Keratinocyte (primary cell): ENCODE measurements around the gene TEAD4.

Experiments
- EZH2 ChIP-seq: IDR thresholded peaks from one replicate; pipeline ENCODE4 v1.6.1; 2012; ENCODE audit warnings: inconsistent platforms, mild to moderate bottlenecking, low read length, moderate library complexity
- TF ChIP-seq, protein P1 (sequence below), 3 experiments: IDR thresholded peaks in 1 of 3; conservative IDR thresholded peaks in 1 of 3; optimal IDR thresholded peaks in 1 of 3; 2 replicates in 2 of 3; 3 replicates in 1 of 3; pipeline versions ENCODE3 to v1.5.1; 2011; ENCODE audit warnings: low read length in 3 of 3, mild to moderate bottlenecking in 3 of 3, moderate library complexity in 2 of 3, control low read depth in 1 of 3, inconsistent platforms in 1 of 3; ENCODE audit not compliant: insufficient read depth in 2 of 3; ENCODE audit errors: extremely low read depth in 1 of 3

DNA sequence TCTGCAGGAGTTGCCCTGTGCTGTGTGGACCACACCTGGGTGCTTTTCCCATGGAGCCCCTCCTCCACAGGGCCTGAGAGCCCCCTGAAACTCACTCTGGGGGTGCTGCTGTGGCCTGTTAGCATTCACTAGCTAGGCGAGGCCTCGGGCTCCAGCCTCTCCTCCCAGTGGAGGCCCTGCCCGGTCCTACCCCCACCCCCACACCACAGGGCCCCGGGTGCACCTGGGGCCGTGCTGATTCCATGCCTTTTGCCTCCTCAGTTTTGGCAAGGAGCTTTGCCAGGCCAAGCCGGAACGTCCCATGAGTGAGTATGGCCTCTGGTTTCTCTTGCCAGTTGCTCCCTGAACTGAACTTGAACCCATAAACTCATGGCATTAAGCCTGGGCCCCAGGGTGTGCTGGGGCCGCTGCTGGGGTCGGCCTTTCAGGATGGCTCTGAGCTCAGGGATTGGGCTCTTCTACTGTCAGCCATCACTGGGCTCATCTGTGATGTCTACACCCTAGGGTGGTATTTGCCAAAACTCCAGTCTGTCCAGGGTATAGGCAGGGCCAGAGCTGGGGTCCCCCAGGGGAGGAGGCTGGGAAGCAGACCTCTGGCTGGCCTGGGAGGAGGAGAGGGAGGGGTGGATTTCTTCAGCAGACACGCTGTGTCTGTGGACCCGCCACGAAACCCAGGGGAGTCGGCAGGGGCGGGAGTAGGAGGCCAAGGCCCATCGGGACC, 59.2 kb downstream of the TEAD4 start:
- TF ChIP-seq, protein P1, sequence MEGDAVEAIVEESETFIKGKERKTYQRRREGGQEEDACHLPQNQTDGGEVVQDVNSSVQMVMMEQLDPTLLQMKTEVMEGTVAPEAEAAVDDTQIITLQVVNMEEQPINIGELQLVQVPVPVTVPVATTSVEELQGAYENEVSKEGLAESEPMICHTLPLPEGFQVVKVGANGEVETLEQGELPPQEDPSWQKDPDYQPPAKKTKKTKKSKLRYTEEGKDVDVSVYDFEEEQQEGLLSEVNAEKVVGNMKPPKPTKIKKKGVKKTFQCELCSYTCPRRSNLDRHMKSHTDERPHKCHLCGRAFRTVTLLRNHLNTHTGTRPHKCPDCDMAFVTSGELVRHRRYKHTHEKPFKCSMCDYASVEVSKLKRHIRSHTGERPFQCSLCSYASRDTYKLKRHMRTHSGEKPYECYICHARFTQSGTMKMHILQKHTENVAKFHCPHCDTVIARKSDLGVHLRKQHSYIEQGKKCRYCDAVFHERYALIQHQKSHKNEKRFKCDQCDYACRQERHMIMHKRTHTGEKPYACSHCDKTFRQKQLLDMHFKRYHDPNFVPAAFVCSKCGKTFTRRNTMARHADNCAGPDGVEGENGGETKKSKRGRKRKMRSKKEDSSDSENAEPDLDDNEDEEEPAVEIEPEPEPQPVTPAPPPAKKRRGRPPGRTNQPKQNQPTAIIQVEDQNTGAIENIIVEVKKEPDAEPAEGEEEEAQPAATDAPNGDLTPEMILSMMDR (optimal IDR thresholded peaks at IDR 0.05 in 1 of 3, IDR thresholded peaks at IDR 0.05 in 1 of 3, conservative IDR thresholded peaks at IDR 0.05 in 1 of 3; ENCODE audit: extremely low read depth in 1 of 3, insufficient read depth in 2 of 3, low read length in 3 of 3) = no peak
- TF ChIP-seq EZH2 = no peak
